ENCODE measurements around the gene SYPL1.
A peak's percentile ranks its signal among the peaks of the same experiment; 100 is the strongest.

Gene SYPL1

GRCh38 chr7:106050746-106051117 is 61.4 kb downstream of the SYPL1 start:
- ChIA-PET POLR2A (interaction anchor here (0.5 kb wide), 1 partner anchor 612 kb away, joined by 4 read pairs; no protein-coding TSS in a partner anchor), CTCF (interaction anchor here (0.7 to 10.4 kb wide), 14 partner anchors 8 to 519 kb away, joined by 3 to 400 read pairs (median 4); no protein-coding TSS in a partner anchor)
- DNase-seq (ENCODE audit: low read depth, low spot score), result no peak
- no peak overlapping the region for H3K4me3 ChIP-seq (ENCODE audit: low read depth, low read length)
- TF ChIP-seq, protein P1, sequence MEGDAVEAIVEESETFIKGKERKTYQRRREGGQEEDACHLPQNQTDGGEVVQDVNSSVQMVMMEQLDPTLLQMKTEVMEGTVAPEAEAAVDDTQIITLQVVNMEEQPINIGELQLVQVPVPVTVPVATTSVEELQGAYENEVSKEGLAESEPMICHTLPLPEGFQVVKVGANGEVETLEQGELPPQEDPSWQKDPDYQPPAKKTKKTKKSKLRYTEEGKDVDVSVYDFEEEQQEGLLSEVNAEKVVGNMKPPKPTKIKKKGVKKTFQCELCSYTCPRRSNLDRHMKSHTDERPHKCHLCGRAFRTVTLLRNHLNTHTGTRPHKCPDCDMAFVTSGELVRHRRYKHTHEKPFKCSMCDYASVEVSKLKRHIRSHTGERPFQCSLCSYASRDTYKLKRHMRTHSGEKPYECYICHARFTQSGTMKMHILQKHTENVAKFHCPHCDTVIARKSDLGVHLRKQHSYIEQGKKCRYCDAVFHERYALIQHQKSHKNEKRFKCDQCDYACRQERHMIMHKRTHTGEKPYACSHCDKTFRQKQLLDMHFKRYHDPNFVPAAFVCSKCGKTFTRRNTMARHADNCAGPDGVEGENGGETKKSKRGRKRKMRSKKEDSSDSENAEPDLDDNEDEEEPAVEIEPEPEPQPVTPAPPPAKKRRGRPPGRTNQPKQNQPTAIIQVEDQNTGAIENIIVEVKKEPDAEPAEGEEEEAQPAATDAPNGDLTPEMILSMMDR (IDR thresholded peaks at IDR 0.05; ENCODE audit: insufficient read depth, low read length, missing control alignments), result no peak

DNA sequence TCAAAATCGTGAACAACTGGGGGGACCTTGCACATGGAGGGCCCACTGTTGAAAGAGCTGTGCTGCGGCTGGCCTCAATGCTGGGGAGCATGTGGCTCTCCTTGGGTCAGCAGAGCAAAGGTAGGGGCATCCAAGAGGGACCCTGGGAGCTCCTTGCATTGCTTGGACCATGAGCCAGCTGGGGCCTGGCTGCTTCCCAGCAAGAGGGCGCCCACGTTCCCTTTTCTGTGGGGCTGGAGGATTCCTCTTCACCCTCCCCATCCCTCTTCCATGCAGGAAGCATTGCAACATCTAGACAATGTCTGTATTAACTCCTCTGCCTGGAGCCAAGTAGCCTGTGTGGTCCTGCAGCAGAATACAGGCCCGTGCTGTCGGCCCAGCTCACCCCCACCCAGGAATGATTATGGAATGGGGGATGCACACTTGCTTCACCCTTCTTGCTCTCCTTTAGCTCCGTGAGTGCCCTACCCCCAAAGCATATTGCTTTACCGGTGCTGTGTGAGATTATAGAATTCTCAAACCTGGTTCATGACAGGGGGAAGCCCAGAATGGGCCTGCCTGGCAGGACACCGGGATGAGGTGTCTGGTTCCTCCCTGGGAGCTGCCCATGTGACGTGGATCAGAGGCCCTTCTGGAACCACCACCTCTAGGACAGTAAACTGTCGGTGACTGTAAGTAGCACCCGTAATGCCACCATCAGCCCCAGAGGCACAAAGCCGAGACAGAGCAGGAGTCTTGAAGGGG is 61.9 kb downstream of the SYPL1 start:
- DNase-seq (ENCODE audit: low read depth, low spot score), result no peak
- ChIA-PET CTCF (interaction anchor here (0.9 to 10.4 kb wide), 13 partner anchors 8 to 393 kb away, joined by 3 to 400 read pairs (median 5); no protein-coding TSS in a partner anchor), POLR2A (interaction anchor here (0.5 kb wide), 1 partner anchor 612 kb away, joined by 4 read pairs; no protein-coding TSS in a partner anchor)
- TF ChIP-seq, protein P1 (IDR thresholded peaks at IDR 0.05; ENCODE audit: insufficient read depth, low read length, missing control alignments), result peak; percentile 45
- no peak overlapping the region for H3K4me3 ChIP-seq (ENCODE audit: low read depth, low read length)

- no peak overlapping the region for H3K4me3 ChIP-seq (ENCODE audit: low read depth, low read length)
- DNase-seq (ENCODE audit: low read depth, low spot score), result no peak
- POLR2A ChIA-PET, result no interaction called here
- CTCF ChIA-PET, result interaction anchor here (0.9 to 15.1 kb wide), 10 partner anchors 8 to 392 kb away, joined by 3 to 400 read pairs (median 12); no protein-coding TSS in a partner anchor
- TF ChIP-seq, protein P1 (IDR thresholded peaks at IDR 0.05; ENCODE audit: insufficient read depth, low read length, missing control alignments), result no peak
Measured at GRCh38 chr7:106049139-106049752, 62.9 kb downstream of the SYPL1 start.

GRCh38 chr7:106048706-106049020 is 63.4 kb downstream of the SYPL1 start:
- ChIA-PET CTCF (interaction anchor here (0.9 to 15.1 kb wide), 5 partner anchors 9 to 289 kb away, joined by 4 to 319 read pairs (median 20); no protein-coding TSS in a partner anchor), POLR2A (no interaction called here)
- no peak overlapping the region for H3K4me3 ChIP-seq (ENCODE audit: low read depth, low read length)
- TF ChIP-seq, protein P1 (IDR thresholded peaks at IDR 0.05; ENCODE audit: insufficient read depth, low read length, missing control alignments), result no peak
- DNase-seq (ENCODE audit: low read depth, low spot score), result no peak

DNA sequence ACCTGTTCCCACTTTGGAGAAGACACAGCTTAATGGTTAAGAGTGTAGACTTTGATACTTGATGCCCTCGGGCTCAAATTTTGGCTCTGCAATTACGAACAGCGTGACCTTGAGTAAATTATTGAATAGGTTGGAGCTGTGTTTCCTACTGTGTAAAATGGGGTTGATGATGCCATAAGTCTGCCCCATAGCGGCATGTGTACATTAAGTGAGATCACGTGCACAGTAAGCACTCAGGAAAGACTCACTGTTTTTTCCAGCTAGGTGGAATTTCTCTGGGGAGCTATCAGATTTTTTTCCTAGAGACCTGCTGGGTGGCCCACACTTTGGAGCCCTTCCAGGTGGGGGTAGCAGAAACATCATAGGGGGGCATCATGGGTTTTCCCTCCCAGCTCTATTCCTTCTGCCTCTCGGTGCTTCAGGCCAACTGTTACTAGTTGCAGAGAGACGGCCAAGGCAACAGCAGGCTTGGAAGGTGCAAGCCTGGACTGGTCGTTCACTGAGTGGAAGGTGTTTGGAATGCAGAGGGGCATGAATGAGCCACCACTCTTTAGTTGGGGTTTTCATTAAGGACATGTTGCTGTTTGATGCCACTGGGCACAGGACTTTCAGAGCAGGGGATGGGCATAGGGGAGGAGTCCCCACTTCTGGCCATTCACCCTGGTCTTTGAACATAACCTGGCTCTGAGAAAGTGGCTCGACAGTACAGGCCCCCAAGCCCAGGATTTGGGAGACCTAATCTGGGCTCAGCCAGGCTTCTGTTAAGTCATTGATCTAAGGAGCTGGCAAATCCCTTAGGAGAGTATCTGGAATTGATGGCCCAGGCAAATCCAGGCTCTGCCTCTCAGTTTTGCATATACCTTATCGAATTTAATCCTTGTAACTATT is 64.0 kb downstream of the SYPL1 start:
- no peak for DNase-seq (ENCODE audit: low read depth, low spot score)
- ChIA-PET CTCF (interaction anchor here (0.7 to 15.1 kb wide), 8 partner anchors 10 to 396 kb away, joined by 3 to 319 read pairs (median 4); no protein-coding TSS in a partner anchor), POLR2A (no interaction called here)
- TF ChIP-seq, protein P1 (IDR thresholded peaks at IDR 0.05; ENCODE audit: insufficient read depth, low read length, missing control alignments), result no peak
- H3K4me3 ChIP-seq (ENCODE audit: low read depth, low read length), result no peak overlapping the region

All from AG04449 (cell line).